Measurements from ENCODE around the gene IFRD2.
"Not testable (repeated sequence)": the region's sequence is repeated elsewhere in the genome, so short reads cannot be mapped to it uniquely, and the experiment has no call there.

IFRD2 gene

DNA sequence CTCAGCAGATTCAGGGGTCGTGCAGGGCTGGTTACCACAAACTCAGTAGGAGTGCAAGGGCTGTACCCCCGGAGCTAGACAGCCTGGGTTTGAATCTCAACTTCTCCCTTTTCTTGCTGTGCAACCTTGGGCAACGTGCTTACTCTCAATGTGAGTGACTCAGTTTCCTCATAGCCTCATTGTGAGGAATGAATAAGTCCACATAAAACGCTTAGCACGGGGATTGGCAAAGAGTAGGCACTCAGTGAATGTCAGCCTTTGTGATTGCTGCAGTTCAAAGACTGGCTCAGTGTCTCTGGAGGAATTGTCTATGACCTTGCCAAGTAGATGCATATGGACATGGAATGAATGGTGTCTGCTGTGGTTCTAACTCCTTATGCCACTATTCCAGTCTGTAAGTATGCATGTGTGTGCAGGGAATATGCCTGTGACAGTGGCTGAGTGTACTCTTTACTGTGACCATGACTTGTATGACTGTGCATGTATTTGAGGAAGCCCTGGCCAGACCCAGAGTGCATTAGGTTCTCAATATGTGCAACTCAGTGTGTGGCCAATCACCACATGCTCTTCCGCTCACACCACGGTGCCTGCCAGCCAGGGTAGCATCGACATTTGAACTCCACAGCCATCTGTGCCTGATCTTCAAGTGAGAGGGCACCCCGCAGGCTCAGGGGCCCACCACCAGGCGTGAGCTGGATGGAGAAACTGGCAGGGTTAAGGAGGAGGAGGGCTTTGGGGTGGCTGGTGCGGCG, 7.9 kb upstream of the IFRD2 start:
- no peak for DNase-seq

DNA sequence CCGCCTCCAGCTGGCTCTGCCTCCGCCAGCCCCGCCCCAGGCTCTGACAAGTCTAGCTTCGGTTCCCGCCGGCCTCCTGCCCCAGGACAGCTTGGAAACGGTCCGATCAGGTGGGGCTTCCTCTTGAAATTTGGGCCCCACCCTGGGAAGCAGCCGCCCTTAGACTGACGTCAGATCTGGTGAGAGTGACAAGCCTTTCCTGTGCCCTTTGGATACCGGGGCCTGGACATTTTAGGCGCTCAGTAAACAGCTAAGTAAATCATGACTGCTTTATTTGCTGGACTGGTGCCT, 7.4 kb upstream of the IFRD2 start:
- no peak for DNase-seq

DNA sequence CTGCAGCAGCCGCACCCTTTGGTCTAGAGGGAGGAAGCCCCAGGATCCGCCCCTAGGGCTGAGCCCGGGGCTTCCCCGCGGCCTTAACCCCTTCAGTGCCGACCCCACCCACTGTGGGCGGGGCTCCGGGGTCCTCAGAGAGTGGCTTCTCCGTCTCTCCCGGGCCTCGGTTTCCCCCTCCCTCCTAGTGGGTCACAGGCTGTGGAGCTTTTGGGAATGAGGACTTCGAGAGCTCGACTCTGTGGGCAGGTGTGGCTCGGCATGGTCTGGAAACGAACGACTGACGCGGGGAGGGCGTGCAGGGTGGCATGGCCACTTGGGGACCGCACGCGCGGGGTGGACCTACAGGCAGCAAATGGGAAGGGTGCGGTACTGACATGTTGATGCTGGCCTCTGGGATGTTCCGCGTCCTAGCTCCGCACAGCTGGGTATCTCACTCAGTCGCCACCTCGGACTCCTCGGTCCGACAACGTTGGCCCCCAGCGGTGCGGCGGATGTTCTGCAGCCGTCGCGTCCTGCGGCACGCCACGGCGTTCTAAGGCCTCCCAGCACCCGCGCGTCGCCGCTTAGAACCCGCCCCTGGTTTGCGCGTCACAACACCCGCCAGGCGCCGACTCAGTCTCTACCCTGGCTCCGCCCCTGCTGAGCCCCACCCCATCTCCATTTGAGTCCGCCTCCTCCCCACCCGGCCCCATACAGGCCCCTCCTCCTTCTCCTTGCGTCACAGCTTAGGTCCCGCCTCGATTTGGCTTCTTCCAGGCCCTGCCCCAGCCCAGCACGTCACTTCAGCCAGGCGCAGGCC, 6.8 kb upstream of the IFRD2 start, which contains the start of the genes HYAL3 and NAA80:
Gene HYAL3, minus strand, starts transcription at position 570 of the 802 bp plus-strand sequence. CDS start 3,803 bp downstream, outside the sequence.
Gene NAA80, minus strand, starts transcription at position 570 of the 802 bp plus-strand sequence. CDS start 1,942 bp downstream, outside the sequence.
- DNase-seq: peak; percentile 100

DNA sequence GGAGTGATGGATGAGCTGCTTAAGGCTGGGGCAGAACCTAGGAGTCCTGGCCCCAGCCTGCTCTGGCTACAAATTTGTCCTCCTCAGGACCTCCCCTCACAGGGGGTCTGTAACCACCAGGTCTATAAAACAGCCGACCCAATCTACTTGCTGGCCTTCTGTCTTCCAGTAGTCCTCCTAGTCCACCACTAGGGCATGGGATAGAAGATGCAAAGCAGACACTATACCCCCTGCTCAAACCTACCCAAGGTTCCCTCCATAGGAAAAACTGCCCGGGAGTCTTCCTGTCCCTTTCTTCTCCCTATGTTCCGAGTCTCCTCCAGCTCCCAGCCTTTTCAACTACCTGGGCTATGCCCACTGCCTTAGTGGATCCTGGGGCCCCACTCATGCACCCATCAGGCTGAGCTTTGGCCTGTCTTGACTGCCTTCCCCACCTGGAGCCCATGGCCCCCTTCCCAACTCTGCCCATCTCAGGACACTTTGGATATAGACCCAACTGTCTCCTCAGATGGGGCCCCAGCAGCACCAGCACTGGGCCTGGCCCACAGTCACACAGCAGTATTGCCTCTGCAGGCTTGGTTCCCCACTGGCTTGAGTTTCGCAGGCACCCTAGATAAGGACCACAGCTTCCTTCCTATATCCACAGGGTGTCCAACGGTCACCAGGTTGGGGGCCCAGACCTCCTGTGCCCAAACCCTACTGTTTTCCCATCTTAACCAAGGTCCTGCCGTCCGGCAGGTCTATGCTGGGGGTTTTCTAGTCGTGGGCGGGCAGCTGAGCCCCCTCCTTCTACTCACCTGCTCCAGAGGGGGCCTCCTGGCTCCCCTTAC, 5.9 kb upstream of the IFRD2 start:
- DNase-seq: no peak

DNA sequence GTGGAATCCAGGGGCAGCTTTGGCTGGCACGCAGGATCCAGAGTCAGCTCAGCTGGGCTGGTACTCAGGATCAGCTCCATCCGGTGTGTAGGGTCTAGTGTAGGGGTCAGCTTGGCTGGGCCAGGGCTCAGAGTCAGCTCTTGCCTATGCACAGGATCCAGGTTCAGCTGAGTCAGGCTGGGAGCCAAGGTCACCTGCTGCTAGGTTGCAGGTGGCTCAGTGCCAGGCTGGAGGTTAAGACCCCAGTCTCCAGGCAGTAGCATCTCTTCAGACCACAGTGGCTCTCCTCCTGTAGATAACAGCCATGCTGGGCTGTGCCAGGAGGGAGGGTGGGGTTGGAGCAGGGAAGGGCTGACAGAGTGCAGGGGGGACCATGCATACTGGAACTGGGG, 5.2 kb upstream of the IFRD2 start:
- DNase-seq: no peak

DNA sequence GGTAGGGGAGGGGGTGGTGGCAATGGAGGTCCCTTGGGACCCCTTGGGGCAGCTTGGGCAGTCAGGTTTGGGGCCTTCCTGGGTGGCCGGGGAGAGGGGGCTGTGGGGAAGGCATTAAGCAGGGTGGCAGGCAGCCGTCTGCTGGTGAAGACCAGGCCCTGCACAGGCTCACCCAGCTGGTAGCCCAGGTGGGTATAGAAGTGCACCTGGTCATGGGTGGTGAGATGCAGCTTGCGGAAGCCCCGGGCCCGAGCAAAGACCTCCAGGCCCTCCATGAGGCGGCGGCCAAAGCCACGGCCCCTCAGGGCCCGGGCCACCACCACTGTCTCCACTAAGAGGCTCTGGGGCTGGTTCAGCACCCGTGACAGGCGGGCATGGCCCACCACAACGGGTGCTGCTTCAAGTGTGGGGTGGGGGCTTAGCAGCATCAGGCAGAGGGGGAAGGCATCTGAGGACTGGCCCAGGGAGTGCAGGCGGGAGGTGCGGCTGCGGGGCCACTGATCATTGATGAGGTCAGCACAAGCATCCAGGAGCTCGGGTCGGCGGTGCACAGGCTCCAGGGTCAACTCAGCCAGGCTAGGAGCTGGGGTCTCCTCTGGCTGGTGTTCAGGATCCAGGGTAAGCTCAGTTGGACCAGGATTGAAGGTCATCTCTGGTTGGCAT, 4.6 kb upstream of the IFRD2 start:
- DNase-seq: no peak

DNA sequence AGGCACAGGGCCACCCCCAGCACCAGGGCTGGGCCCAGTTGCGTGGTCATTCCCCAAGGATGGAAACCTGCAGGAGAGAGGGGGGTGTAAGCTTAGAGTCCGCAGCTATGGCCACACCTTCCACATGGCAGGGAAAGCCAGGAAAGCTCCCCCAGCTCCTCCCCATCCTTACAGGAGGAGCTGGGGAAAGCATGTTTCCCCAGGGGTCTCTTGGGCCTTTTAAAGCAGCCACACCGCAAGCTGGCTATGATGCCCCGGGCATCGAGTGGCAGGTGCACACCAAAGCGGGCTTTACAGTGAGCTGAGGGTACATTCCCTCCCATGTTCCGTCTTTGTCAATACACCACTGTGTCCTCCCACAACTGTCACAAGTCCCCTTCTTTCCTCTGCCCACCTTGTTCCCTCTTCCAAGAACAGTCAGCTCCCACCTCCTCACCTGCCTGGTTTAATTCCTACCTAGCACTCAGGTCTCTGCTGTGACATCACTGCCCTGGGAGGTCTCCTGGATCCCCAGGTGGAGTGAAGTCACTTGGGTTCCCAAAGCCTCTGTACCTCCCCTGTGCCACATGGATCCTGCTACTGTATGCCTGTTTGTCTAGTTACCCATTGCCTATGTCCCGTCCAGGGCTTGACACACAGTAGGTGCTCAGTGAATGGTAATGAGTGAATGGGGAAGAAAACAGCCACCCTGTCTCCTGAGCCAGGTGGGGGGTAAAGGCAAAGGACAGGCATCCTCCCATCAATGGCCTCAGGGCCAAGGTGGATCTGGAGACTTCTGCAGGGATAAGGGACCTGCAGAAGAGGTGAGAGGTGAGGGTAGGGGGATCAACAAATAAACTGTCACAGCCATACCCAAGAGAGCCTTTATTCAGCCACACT, 3.6 kb upstream of the IFRD2 start:
- DNase-seq: no peak

DNA sequence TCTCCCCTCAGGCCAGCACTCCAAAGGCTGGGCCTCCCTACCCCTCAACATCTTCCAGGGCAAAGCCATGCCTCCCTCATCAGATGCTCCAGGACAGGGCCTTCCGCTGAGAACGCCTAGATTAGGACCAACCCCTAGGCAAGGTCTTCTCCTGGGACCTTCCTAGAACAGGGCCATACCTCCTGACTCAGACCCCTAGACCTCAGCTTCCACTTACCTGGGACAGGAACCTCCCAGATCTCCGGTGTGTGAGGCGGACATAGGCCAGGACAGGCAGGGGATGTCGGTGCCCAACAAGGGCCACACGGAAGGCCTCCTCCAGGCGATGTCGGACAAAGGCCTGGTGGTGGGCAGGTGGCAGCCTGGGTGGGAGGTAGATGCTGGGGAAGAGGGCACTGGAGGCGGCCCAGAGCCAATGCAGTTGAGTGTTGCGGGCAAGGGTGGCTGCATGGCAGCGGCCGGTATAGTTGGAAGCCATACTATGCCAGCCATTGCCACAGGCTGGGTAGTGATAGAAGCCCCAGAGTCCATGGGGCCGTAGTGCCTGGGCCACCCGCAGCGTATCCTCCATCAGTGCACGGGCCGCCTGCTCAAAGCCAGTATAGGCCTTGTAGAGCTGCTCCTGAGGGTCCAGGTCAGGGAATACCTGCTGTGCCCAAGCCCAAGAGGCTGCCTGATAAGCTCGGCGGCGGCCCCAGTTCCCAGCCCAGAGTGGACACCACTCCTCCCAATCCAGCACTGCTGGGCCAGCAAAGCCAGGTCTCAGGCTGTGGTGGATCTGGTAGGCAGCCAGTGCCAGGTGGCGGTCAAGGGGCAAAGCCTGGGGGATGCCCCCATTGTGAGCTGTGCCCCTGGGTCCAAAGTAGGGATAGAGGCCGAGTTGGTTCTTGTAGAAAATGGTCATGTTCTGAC, 2.5 kb upstream of the IFRD2 start:
- DNase-seq: no peak

DNA sequence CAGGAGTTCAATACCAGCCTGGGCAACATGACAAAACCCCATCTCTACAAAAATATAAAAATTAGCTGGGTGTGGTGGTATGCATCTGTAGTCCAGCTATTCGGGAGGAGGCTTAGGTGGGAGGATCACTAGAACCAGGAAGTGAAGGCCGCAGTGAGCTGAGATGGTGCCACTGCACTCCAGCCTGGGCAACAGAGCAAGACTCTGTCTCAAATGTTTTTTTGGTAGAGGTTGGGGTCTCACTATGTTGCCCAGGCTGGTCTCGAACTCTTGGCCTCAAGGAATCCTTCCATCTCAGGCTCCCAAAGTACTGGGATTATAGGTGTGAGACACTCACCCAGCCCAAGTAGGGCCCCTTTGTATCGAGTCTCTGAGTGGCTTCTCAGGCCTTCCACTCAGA, 1.9 kb upstream of the IFRD2 start:
- DNase-seq: no peak

DNA sequence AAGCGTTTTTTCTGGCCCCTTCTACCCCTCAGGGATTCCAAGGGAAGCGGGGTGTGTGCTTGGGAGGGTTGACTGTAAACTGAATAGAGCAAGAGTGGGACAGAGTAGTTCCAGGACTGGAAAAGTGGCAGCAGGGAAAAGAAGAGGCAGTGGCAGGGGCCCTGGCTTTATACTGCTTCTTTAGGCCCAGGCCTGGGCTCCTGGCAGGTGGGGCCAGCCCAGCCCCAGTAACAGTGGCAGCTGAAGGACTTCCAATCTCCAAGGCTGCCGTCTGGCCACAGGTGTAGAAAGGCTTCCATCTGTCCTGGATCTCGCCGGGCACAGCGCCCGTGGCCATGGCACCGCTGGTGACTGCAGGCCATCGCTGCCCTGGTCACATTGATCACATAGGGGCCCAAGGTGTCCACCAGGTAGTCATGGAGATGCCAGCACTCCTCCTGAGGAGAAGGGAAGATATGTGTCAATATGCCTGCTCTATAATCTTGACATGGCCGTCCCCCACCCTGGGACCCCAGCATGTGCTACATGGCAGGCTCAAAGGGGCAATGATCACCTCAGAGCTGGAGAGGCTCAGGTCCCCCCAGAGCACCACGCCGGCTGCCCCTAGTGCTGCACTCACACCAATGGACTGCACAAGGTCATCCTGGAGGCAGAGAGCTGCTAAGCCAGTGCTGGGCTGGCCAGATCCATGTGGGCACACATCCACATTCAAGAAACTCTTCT, 1.0 kb upstream of the IFRD2 start:
- no peak for DNase-seq

DNA sequence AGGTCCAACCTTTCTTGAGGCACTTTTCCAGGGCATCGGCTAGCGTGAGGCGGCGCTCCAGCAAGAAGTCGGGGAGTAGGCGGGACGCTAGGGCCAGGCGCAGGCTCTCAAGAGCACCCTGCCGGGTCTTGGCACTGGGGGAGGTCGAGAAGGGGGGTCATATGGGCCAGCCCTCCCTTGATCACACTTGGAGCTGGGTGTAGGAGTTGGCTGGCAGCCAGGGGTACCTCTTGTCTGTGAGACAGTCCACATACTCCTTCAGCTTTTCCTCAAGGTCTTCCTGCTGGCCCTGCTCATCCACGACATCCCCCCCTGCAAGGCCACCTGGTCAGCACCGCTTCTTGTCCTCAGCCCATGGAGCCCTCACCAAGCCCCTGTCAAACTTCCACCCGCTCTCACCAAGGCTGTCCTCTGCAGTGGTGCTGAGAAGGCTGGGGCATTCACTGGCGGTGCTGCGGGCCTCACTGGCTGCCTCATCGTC, 2.0 kb downstream of the IFRD2 start:
- no peak for DNase-seq

DNA sequence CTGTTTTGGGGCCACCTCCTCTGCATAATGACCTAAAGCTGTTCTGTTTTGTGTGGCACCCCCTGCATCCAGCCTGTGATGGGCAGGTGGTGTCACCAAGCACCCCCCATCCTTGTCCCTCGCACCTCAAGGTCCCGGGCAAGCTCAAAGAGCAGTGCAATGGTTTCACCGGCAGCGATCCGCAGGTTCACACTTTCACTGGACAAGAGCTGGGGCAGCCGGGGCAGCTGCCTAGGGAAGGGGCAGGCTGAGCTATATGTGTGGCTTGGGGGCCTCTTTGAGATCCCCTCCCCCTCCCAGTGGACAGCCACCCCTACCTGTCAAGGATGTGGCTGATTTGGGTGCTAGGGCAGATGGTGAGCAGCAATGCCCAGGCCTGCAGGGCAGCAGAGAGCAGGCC, 3.1 kb downstream of the IFRD2 start:
- no peak for DNase-seq

DNA sequence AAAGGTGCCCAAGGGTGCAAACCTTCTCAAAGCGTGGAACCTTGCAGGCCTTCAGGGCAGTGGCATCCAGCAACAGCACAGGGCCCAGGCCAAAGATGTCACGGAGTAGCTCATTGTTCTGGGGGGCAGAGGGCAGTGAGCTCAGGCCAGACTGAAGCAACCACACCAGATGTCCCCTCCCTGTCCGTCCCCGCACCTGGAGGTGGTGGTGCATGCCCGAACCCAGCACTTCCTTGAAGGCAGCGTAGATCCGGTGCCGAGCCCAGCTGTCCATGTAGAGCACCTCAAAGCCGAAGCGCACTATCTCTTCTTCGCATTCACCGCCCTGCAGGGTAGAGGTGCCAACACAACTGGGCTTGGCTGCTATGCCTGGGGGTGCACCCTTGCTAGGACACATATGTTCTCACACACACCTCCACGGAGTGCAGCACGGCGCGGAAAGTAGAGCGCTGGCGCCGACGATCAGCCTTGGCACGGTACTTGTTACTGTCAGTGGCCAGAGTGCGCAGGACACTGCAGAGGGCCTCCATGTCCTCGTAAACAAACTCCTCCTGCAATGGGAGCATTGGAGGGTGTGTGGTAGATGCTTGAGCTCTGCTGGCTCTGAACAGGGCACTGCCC, 3.7 kb downstream of the IFRD2 start:
- no peak for DNase-seq

DNA sequence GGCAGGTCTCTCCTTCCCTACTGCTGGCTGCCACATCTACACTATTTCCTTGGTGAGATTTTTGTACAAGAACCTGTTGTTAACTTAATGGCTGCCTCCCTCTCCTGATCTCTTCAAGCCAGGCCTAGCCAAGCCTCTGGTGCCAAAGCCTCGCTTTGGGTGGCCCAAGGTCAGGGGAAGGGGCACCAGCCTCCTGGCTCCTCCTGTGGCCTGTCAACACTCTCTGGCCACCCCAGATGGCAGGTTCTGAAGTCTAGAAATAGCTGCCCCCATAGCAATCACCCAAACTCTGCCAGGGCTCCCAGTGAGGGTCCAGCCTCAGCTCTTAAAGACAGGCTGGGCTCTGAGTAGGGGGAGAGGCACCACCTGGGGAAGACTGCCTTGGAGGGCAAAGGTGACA, 5.0 kb downstream of the IFRD2 start:
- DNase-seq: no peak

DNA sequence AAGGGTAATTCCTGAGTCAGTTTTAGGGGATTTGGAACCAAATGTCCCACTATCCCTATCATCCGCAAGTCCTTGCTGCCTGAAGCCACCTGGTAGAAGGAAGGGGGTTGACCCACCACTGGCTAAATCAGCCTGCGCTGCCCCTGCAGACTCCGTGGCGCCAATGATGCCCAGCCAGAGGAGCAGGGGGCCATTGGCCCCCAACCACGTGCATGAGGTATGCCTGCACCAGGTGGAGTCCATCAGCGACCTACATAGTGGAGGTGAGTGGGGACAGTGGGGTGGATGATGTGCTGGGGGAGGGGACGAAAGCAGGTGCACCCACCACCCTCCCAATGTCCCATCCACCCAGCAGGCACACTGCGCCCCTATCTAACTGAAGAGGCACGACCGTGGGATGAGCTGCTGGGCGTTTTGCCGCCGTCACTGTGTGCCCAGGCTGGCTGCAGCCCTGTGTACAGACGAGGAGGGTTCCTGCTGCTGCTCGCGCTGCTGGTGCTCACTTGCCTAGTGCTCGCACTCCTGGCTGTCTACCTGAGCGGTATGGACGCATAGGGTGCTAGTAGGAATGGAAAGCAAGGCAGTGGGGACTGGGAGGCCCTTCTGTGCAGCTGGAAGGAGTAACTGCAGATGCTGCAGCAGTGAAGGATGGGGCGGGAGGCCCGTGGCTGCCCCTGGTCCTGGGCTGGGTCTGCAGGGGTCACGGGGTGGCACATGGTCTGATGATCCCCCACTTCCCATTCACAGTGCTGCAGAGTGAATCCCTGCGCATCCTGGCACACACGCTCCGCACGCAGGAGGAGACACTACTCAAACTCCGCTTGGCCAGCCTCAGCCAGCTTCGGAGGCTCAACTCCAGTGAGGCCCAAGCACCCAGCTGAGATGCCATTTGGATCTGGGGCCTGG, 5.7 kb downstream of the IFRD2 start:
- DNase-seq: no peak

DNA sequence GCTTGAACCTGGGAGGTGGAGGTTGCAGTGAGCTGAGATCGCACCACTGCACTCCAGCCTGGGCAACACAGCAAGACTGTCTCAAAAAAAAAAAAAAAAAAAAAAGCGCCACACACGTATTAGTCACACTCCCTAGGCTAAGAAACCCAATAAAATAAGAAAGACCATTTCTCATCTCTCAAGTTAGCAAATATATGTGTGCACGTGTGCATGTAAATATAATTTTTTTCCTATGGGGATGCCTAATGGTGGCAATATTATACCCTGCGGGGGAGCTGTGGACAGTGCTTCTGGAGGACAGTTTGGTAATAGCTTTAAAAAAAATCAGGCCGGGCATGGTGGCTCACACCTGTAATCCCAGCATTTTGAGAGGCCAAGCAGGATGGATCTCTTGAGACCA, 8.1 kb downstream of the IFRD2 start:
- not testable (repeated sequence) for DNase-seq

DNA sequence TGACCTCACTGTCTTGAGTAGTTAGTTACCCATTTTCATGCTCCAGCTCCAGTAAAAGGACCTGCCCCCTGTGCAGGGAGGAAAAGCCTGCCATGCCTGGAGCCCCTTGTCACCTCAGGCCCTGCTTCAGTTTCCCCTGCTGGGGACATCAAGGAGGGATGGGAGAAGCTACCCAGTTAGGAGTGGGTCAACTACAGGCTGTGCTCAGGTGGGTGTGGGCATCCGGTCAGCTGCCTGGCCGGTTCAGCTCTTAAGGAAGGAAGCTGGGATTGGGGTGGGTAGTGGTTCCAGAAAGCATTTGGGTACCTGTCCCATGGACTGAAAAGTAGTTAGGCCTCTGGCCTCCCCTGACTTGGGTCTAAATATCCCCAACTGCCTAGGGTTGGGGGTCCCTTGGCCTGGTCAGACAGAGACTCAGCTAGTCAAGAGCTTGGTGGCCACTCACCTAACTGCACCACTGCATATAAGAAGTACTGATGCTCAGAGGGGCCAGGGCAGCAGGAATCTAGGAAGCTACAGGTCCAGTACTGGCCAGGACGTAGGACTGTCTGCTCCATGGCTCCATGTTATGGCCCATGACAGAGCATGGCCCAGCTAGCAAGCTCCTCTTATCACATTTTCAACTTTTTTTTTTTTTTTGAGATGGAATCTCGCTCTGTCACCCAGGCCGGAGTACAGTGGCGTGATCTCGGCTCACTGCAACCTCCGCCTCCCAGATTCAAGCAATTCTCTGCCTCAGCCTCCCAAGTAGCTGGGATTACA, 12.8 kb downstream of the IFRD2 start:
- no peak for DNase-seq

DNA sequence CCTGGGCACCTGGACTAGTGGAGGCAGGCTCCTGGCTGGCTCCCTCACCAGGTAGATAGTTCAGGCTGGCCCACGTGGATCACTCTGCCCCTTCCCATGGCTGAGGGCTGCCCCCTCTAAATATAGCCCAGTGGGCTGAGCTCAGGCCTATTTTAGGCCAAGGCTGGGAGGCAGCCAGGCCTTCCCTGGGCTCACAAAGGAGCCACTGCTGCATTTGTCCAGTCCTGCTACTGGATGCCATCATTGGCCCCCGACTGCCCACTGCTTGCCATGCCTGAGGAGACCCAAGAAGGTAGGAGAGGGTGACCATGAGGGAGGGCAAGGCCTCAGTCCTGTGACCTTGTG, 13.4 kb downstream of the IFRD2 start, which contains the start of gene LSMEM2:
Gene LSMEM2, plus strand, starts transcription at position 208 of the 345 bp plus-strand sequence. Its CDS starts 27 bp downstream, at position 235.
- no peak for DNase-seq

Measured in CD4-positive, alpha-beta T cell treated with Interleukin-10 for 1 hour (primary cell).